HFFc6 (cell line): ENCODE data around the gene PDILT. TPM values are rescaled to one million over a fixed set of nuclear protein-coding genes. Genes with fewer than 3 reads are reported as not detected.

Experiments
- DNase-seq: peaks from one replicate; pipeline ENCODE4 v3.0.0-alpha.2; 2018
- H3K27ac Mint-ChIP-seq: 2 replicates; pipeline ENCODE4 v1.8.0; 2020; ENCODE audit warnings: mild to moderate bottlenecking, mixed read lengths
- H3K27me3 Mint-ChIP-seq: 2 replicates; pipeline ENCODE4 v1.8.0; 2021; ENCODE audit warnings: mild to moderate bottlenecking, moderate library complexity, mixed read lengths; ENCODE audit not compliant: insufficient read depth
- H3K36me3 Mint-ChIP-seq: 2 replicates; pipeline ENCODE4 v1.8.0; 2021; ENCODE audit warnings: low read depth, mixed read lengths
- H3K4me1 Mint-ChIP-seq: 2 replicates; pipeline ENCODE4 v1.8.0; 2020; ENCODE audit warnings: low read depth, mixed read lengths
- H3K4me3 Mint-ChIP-seq: 2 replicates; pipeline ENCODE4 v1.8.0; 2020; ENCODE audit warnings: mild to moderate bottlenecking, moderate library complexity, mixed read lengths
- H3K9me3 Mint-ChIP-seq: 2 replicates; pipeline ENCODE4 v1.8.0; 2020; ENCODE audit warnings: mild to moderate bottlenecking, mixed read lengths
- total RNA-seq, 6 experiments: library from RNA; stranded (reverse); fragmentation: NEBNext Ultra II Directional; extraction: Animal tissue kit (Norgen Biotek cat#: 25700); gene quantifications; 2 replicates in 1 of 6; 3 replicates in 5 of 6; pipeline ENCODE4 v1.2.3, GENCODE V29; 2021
- TF ChIP-seq, protein P1 (sequence below): fragments of 200-600 bp; sonication (generic); IDR thresholded peaks from 2 replicates; pipeline ENCODE4 v1.5.0; 2021; ENCODE audit warnings: antibody characterized with exemption, mild to moderate bottlenecking

Gene PDILT
- total RNA-seq, 6 experiments from 2014 or later: not detected

- no peaks in the 10 kb centered on the region for H3K4me1 Mint-ChIP-seq
- H3K27ac Mint-ChIP-seq: no peak overlapping the region
- 0 out of 2 replicates have a peak, but pooled peaks cover 3% of the 10 kb centered on the region for H3K36me3 Mint-ChIP-seq
- peaks cover 20% of the 10 kb centered on the region for H3K9me3 Mint-ChIP-seq
- H3K4me3 Mint-ChIP-seq: no peak overlapping the region
- peaks cover 2% of the 10 kb centered on the region; the same call in 1 of the 2 replicates for H3K27me3 Mint-ChIP-seq
- TF ChIP-seq, protein P1, sequence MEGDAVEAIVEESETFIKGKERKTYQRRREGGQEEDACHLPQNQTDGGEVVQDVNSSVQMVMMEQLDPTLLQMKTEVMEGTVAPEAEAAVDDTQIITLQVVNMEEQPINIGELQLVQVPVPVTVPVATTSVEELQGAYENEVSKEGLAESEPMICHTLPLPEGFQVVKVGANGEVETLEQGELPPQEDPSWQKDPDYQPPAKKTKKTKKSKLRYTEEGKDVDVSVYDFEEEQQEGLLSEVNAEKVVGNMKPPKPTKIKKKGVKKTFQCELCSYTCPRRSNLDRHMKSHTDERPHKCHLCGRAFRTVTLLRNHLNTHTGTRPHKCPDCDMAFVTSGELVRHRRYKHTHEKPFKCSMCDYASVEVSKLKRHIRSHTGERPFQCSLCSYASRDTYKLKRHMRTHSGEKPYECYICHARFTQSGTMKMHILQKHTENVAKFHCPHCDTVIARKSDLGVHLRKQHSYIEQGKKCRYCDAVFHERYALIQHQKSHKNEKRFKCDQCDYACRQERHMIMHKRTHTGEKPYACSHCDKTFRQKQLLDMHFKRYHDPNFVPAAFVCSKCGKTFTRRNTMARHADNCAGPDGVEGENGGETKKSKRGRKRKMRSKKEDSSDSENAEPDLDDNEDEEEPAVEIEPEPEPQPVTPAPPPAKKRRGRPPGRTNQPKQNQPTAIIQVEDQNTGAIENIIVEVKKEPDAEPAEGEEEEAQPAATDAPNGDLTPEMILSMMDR: no peak
- DNase-seq: no peak
These were observed 6.5 kb upstream of the PDILT start for GRCh38 chr16:20411055-20411454.

DNA sequence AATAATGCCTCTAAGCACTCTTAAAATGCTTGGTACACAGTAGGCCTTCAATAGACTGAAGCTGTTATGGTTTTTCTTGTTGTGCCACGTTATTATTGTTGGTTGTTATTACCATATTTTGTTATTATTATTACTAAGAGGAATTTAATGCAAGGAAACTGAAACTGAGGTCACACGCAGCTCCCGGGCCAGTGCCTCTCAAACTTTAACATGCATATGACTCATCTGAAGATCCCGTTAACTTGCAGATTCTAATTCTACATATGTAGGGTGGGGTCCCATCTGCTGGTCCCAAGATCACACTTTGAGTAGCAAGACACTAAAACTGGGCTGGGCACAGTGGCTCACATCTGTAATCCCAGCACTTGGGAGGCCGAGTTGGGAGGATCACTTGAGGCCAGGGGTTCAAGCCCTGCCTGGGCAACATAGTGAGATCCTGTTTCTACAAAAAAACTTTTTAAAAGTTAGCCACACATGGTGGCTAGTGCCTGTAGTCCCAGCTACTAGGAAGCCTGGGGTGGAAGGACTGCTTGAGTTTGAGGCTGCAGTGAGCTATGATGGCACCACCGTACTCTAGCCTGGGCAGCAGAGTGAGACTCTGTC lies 5.7 kb upstream of the PDILT start:
- Mint-ChIP-seq H3K4me3 (no peak overlapping the region), H3K4me1 (no peaks in the 10 kb centered on the region)
- no peak for DNase-seq

DNA sequence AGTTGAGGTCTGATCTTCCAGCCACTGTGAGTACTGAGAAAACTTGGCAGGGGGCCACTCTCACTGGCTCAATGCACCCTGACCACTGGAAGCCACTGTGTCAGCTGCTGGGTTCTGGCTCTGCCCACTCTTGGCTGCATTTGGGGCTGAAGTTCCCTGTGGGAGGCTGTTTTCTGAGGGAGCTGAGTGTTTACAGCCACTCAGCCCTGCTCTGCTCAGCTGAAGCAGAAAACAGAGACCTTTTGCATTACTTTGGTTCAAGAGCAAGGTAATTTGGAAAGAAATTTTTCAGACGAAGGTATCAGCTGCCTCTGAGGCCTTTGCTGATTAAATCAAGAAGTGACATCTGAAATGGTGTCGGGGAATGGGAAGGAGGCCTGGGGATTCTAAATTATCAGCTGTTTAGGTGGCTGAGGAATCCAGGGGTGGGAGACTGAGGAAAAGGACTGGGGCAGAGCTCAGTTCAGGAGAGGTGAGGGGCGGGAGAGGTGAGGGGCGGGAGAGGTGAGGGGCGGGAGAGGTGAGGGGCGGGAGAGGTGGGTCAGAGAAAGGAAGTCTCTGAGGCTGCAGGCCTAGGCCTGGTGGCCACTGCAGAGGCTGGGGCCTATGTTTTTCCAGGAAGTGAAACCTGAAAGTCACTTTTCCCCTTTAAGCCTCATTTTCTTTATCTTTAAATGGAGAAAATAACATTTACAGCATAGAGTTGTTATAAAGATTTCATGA lies 5.0 kb upstream of the PDILT start, which contains the start of gene ACSM5:
TSS of gene ACSM5 (plus strand) at position 137 of the 723 bp plus-strand sequence. CDS start 1,951 bp downstream, outside the sequence.
- Mint-ChIP-seq H3K27me3 (peaks cover 2% of the 10 kb centered on the region; the same call in 1 of the 2 replicates), H3K36me3 (0 out of 2 replicates have a peak, but pooled peaks cover 5% of the 10 kb centered on the region), H3K27ac (no peak within 1 kb of the TSS), H3K4me3 (no peak within 1 kb of the TSS), H3K4me1 (no peaks in the 10 kb centered on the region), H3K9me3 (peaks cover 31% of the 10 kb centered on the region)
- DNase-seq: no peak
- TF ChIP-seq, protein P1: no peak

More for the DNA sequence above, 5.7 kb upstream of the PDILT start:
- TF ChIP-seq, protein P1: no peak
- peaks cover 2% of the 10 kb centered on the region; the same call in 1 of the 2 replicates for H3K27me3 Mint-ChIP-seq
- H3K36me3 Mint-ChIP-seq: 0 out of 2 replicates have a peak, but pooled peaks cover 5% of the 10 kb centered on the region
- H3K9me3 Mint-ChIP-seq: peaks cover 28% of the 10 kb centered on the region
- no peak overlapping the region for H3K27ac Mint-ChIP-seq

- TF ChIP-seq, protein P1: no peak
- no peak for DNase-seq
- no peak overlapping the region for H3K27ac Mint-ChIP-seq
- no peak overlapping the region for H3K4me3 Mint-ChIP-seq
- H3K27me3 Mint-ChIP-seq: peaks cover 4% of the 10 kb centered on the region
- H3K4me1 Mint-ChIP-seq: no peaks in the 10 kb centered on the region
- H3K9me3 Mint-ChIP-seq: peaks cover 43% of the 10 kb centered on the region
- 0 out of 2 replicates have a peak, but pooled peaks cover 5% of the 10 kb centered on the region for H3K36me3 Mint-ChIP-seq
These were observed 1.9 kb downstream of the PDILT start for GRCh38 chr16:20402651-20403050.

DNA sequence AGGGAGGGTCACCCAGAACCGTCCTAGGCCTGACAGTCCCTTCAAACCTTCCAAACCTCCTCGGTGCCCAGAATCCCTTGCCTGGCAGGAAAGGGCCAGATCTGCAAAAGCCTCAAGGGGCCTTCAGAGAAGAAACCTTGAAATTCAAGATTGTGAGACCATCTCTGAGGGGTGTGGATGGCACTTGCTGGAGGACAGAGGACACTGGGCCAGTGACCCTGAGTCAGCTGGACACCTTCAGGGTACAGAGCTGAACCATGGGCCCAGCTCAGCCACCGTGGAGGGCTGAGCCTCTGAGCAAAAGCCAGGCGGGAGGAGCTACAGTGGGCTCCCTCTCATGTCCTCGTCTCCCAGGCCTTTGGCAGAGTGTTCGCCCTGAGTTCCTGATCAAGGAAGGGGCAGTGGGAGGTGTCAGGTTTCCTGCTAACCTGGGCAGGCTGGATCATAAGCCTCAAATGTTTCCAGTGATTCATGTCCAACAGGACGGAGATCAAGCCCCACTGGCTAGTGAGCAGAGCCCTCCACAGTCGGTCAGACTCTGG lies 3.0 kb downstream of the PDILT start:
- H3K9me3 Mint-ChIP-seq: peaks cover 36% of the 10 kb centered on the region
- no peak overlapping the region for H3K27ac Mint-ChIP-seq
- TF ChIP-seq, protein P1: no peak
- H3K4me1 Mint-ChIP-seq: no peaks in the 10 kb centered on the region
- H3K36me3 Mint-ChIP-seq: 0 out of 2 replicates have a peak, but pooled peaks cover 5% of the 10 kb centered on the region
- peaks cover 4% of the 10 kb centered on the region for H3K27me3 Mint-ChIP-seq
- DNase-seq: no peak
- no peak overlapping the region for H3K4me3 Mint-ChIP-seq
